Measurements from ENCODE around the gene OR1B1. TPM values are rescaled to one million over a fixed set of nuclear protein-coding genes. Genes with fewer than 3 reads are reported as not detected.
A peak's percentile ranks its signal among the peaks of the same experiment; 100 is the strongest.

OR1B1 gene
- not detected in 2 replicates for total RNA-seq (2012; rRNA removed)
- polyA plus RNA-seq (2012; rRNA removed) = not detected in 2 replicates
- not detected in 2 replicates for polyA plus RNA-seq (2012; cell fraction: cytosol; rRNA removed)
- polyA plus RNA-seq (2012; cell fraction: nucleus; rRNA removed; ENCODE audit: low replicate concordance) = 0.08 and 0.22 TPM in 2 replicates
- percentile 24 among the genes with signal in this experiment for Bru-seq, nascent RNA
- percentile 29 among the genes with signal in this experiment for BruChase-seq, experiment 1, labeled RNA remaining after a 6-hour chase
- percentile 35 among the genes with signal in this experiment for BruChase-seq, experiment 2, labeled RNA remaining after a 2-hour chase
- long read RNA-seq = 0 reads

- BruUV-seq (replicated peaks) = no TSS peak
Observed at GRCh38 chr9:122657527-122657926, at the start of gene OR1B1. TSS of gene OR1B1 (minus strand) at chr9:122657627.

More at GRCh38 chr9:122657527-122657926, at the start of gene OR1B1:
- no peak for TF ChIP-seq BHLHE40 (IDR thresholded peaks at IDR 0.05; ENCODE audit: low read depth, low read length)
- no peak for TF ChIP-seq FOS (IDR thresholded peaks at IDR 0.05; ENCODE audit: low read depth, low read length)
- no peak for TF ChIP-seq NFE2L2 (IDR thresholded peaks at IDR 0.05; ENCODE audit: low read depth, low read length)
- TF ChIP-seq CHD1 (IDR thresholded peaks at IDR 0.05; ENCODE audit: low read depth, low read length) = no peak
- no peak for TF ChIP-seq RAD21 (IDR thresholded peaks at IDR 0.05; ENCODE audit: low read length)
- TF ChIP-seq RFX5 (IDR thresholded peaks at IDR 0.05; ENCODE audit: low read depth, low read length) = no peak
- no peak for TF ChIP-seq RCOR1 (IDR thresholded peaks at IDR 0.05; ENCODE audit: insufficient replicate concordance, low read length)
- no peak for TF ChIP-seq USF2 (IDR thresholded peaks at IDR 0.05; ENCODE audit: low read depth, low read length)
- TF ChIP-seq, protein P1, sequence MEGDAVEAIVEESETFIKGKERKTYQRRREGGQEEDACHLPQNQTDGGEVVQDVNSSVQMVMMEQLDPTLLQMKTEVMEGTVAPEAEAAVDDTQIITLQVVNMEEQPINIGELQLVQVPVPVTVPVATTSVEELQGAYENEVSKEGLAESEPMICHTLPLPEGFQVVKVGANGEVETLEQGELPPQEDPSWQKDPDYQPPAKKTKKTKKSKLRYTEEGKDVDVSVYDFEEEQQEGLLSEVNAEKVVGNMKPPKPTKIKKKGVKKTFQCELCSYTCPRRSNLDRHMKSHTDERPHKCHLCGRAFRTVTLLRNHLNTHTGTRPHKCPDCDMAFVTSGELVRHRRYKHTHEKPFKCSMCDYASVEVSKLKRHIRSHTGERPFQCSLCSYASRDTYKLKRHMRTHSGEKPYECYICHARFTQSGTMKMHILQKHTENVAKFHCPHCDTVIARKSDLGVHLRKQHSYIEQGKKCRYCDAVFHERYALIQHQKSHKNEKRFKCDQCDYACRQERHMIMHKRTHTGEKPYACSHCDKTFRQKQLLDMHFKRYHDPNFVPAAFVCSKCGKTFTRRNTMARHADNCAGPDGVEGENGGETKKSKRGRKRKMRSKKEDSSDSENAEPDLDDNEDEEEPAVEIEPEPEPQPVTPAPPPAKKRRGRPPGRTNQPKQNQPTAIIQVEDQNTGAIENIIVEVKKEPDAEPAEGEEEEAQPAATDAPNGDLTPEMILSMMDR (conservative IDR thresholded peaks at IDR 0.05; ENCODE audit: low read depth, low read length) = no peak
- TF ChIP-seq MAFK (IDR thresholded peaks at IDR 0.05; ENCODE audit: low read depth, low read length) = no peak
- no peak for TF ChIP-seq CEBPB (IDR thresholded peaks at IDR 0.05; ENCODE audit: low read depth, low read length)
- in situ Hi-C loops (cut with MboI; ENCODE audit: low sequenced_read_pairs) (no loop called here), dilution Hi-C loops (cut with HindIII; ENCODE audit: low sequenced_read_pairs, unreplicated experiment) (no loop called here), intact Hi-C loops (cut with micrococcal nuclease) (loop anchor here (5.0 kb wide), 1 partner anchor 45 kb away; the partner anchor contains the start of gene OR1Q1)
- Histone ChIP-seq H2BK15ac (ENCODE audit: low read depth, low read length) (no peak within 1 kb of the TSS), H3K4me1 (ENCODE audit: control insufficient read depth, insufficient read depth, low read length) (no peaks in the 10 kb centered on the region), H4K20me1 (ENCODE audit: insufficient read depth, low read length) (no peaks in the 10 kb centered on the region), H3K9me1 (ENCODE audit: insufficient read depth, low read length) (no peaks in the 10 kb centered on the region), H3K4ac (ENCODE audit: low read depth, low read length) (no peak within 1 kb of the TSS), H2BK5ac (ENCODE audit: low read depth, low read length, poor library complexity, severe bottlenecking) (no peak within 1 kb of the TSS), H3K4me3 (ENCODE audit: insufficient read depth, low read depth, low read length) (no peak within 1 kb of the TSS), H2AK9ac (replicated peaks; ENCODE audit: low read depth, low read length, poor library complexity) (no peak within 1 kb of the TSS), H4K8ac (ENCODE audit: low read depth in 2 of 2, low read length in 2 of 2) (no peak within 1 kb of the TSS), H2BK120ac (ENCODE audit: low read depth, low read length) (no peak within 1 kb of the TSS), H2AK5ac (ENCODE audit: low read depth, low read length) (no peak within 1 kb of the TSS), H2AFZ (replicated peaks; ENCODE audit: low read length, poor library complexity) (no peak within 1 kb of the TSS), H3K23ac (ENCODE audit: low read depth, low read length) (no peak within 1 kb of the TSS), H3K9ac (ENCODE audit: low read depth, low read length) (no peak within 1 kb of the TSS), H3K14ac (replicated peaks; ENCODE audit: low read depth, low read length) (no peak within 1 kb of the TSS), H2BK20ac (ENCODE audit: low read depth, low read length) (no peak within 1 kb of the TSS), H3K18ac (ENCODE audit: low read depth, low read length) (no peak within 1 kb of the TSS), H3K36me3 (ENCODE audit: control insufficient read depth, insufficient read depth, low read length) (no peaks in the 10 kb centered on the region), H3K27me3 (ENCODE audit: control insufficient read depth, insufficient read depth, low read length) (no peaks in the 10 kb centered on the region), H3K27ac (ENCODE audit: insufficient read depth, low read length) (no peak within 1 kb of the TSS), H4K5ac (ENCODE audit: low read depth, low read length) (no peak within 1 kb of the TSS), H4K91ac (ENCODE audit: insufficient read depth, low read depth, low read length) (no peak within 1 kb of the TSS), H3K9me3 (ENCODE audit: control insufficient read depth, insufficient read depth, low read length) (no peaks in the 10 kb centered on the region), H3K56ac (ENCODE audit: extremely low read depth, insufficient read depth, low read length) (no peak within 1 kb of the TSS), H3K79me1 (ENCODE audit: low read depth in 1 of 2, low read length in 2 of 2) (no peaks in the 10 kb centered on the region), H3K4me2 (ENCODE audit: low read depth, low read length) (no peak within 1 kb of the TSS)
- CTCF ChIA-PET = interaction anchor here (1.0 kb wide), 1 partner anchor 159 kb away, joined by 3 read pairs; no protein-coding TSS in a partner anchor
- no CpG with 5 or more reads among the region's 3 CpGs for WGBS, 2 experiments (ENCODE audit: extremely low coverage in 2 of 2, insufficient read length in 1 of 2)
- ATAC-seq (ENCODE audit: low read depth) (no peak), DNase-seq (no peak)
- POLR2A ChIA-PET (ENCODE audit: unreplicated experiment) = no interaction called here

All from IMR-90 (cell line).